ENCODE results near the gene POLD3.

DNA sequence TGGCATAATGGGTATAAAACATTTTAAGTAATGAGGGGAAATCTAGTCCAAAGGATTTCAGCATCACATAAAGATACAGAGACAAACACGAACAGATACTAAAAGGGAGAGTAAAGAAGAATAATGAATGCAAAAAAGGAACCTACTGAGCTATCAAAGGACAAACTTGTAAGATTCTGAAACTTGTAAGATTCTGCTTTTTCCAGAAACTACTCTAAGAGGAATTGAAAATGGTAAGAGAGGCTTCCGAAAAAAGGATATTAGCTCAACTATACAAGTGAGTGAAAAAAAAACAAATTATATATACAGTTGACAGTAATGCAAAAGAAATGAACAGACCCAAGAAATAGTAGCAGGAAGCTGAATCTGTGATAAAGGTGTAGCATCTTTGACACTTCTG, 37.7 kb downstream of the POLD3 start:
- TF ChIP-seq, protein P1, sequence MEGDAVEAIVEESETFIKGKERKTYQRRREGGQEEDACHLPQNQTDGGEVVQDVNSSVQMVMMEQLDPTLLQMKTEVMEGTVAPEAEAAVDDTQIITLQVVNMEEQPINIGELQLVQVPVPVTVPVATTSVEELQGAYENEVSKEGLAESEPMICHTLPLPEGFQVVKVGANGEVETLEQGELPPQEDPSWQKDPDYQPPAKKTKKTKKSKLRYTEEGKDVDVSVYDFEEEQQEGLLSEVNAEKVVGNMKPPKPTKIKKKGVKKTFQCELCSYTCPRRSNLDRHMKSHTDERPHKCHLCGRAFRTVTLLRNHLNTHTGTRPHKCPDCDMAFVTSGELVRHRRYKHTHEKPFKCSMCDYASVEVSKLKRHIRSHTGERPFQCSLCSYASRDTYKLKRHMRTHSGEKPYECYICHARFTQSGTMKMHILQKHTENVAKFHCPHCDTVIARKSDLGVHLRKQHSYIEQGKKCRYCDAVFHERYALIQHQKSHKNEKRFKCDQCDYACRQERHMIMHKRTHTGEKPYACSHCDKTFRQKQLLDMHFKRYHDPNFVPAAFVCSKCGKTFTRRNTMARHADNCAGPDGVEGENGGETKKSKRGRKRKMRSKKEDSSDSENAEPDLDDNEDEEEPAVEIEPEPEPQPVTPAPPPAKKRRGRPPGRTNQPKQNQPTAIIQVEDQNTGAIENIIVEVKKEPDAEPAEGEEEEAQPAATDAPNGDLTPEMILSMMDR (IDR thresholded peaks at IDR 0.05) = no peak
- no peak for TF ChIP-seq POLR2A (IDR thresholded peaks at IDR 0.05)

Measured in thyroid gland (tissue), 4 donors.